HepG2 (cell line): ENCODE results near the gene TCF7L2. TPM values are rescaled to one million over a fixed set of nuclear protein-coding genes. Genes with fewer than 3 reads are reported as not detected.

Source experiments
- ERF ChIP-seq: IDR thresholded peaks from 2 replicates; pipeline ENCODE4 v1.6.1; 2018; ENCODE audit warnings: missing biosample characterization, missing genetic modification reagents
- FOSL2 ChIP-seq: sonication (generic); formaldehyde crosslinking; IDR thresholded peaks from 2 replicates; pipeline ENCODE4 v1.4.0; 2020; ENCODE audit warnings: missing genetic modification reagents
- MBD4 ChIP-seq: IDR thresholded peaks from 2 replicates; pipeline ENCODE4 v1.6.1; 2012; ENCODE audit warnings: low read length, inconsistent platforms, borderline replicate concordance
- MEIS1 ChIP-seq: sonication (generic); formaldehyde crosslinking; IDR thresholded peaks from 2 replicates; pipeline ENCODE4 v1.9.0; 2021; ENCODE audit warnings: mild to moderate bottlenecking, missing genetic modification reagents, moderate library complexity, borderline replicate concordance
- MXD4 ChIP-seq: IDR thresholded peaks from 2 replicates; pipeline ENCODE4 v1.6.1; 2016; ENCODE audit warnings: mild to moderate bottlenecking, missing biosample characterization, missing genetic modification reagents
- SALL2 ChIP-seq: sonication (generic); formaldehyde crosslinking; IDR thresholded peaks from 2 replicates; pipeline ENCODE4 v1.8.1; 2023; ENCODE audit warnings: mild to moderate bottlenecking, missing genetic modification reagents, inconsistent platforms
- THAP11 ChIP-seq: IDR thresholded peaks from 2 replicates; pipeline ENCODE4 v1.6.1; 2016; ENCODE audit warnings: missing biosample characterization, missing genetic modification reagents
- ZNF331 ChIP-seq: sonication (generic); formaldehyde crosslinking; IDR thresholded peaks from 2 replicates; pipeline ENCODE4 v1.4.0; 2020; ENCODE audit warnings: missing genetic modification reagents
- ZSCAN20 ChIP-seq: sonication (generic); formaldehyde crosslinking; IDR thresholded peaks from 2 replicates; pipeline ENCODE4 v1.4.0; 2020; ENCODE audit warnings: missing genetic modification reagents, mild to moderate bottlenecking, borderline replicate concordance
- ZSCAN31 ChIP-seq: sonication (generic); formaldehyde crosslinking; IDR thresholded peaks from 2 replicates; pipeline ENCODE4 v1.5.0; 2020; ENCODE audit warnings: low read depth, mild to moderate bottlenecking, missing genetic modification reagents
- ZZZ3 ChIP-seq: sonication (generic); formaldehyde crosslinking; IDR thresholded peaks from 2 replicates; pipeline ENCODE4 v1.4.0; 2020; ENCODE audit warnings: missing genetic modification reagents, mild to moderate bottlenecking, borderline replicate concordance
- polyA plus RNA-seq, 8 experiments: library from polyadenylated mRNA; depleted of rRNA in 3 of 8; stranded (reverse) in 7 of 8; unstranded in 1 of 8; fragments of >200 nt; fragmentation: Illumina TruSeq in 4 of 8; extraction: Trizol in 4 of 8; gene quantifications; 2 replicates each; pipeline versions ENCODE4 v1.2.1 to v1.2.3, GENCODE V29; 2011 to 2016; ENCODE audit warnings: low read depth in 4 of 8, missing spikeins in 1 of 8, mixed read lengths in 1 of 8; ENCODE audit not compliant: insufficient read depth in 1 of 8
- total RNA-seq, 5 experiments: library from RNA; depleted of rRNA; stranded (reverse); fragments of >200 nt; fragmentation: Illumina TruSeq; extraction: Trizol; gene quantifications; 2 replicates each; pipeline ENCODE4 v1.2.3, GENCODE V29; 2016; ENCODE audit warnings: low read depth in 1 of 5
- TF ChIP-seq, protein P1 (sequence below), 2 experiments: sonication (generic) in 1 of 2; formaldehyde crosslinking in 1 of 2; IDR thresholded peaks; 2 replicates each; pipeline versions ENCODE4 v1.6.1 to v1.9.0; 2014 to 2022; ENCODE audit warnings: antibody characterized with exemption in 1 of 2, borderline replicate concordance in 1 of 2, inconsistent platforms in 1 of 2, low read depth in 1 of 2, missing genetic modification reagents in 1 of 2
- TF ChIP-seq, protein P2 (sequence below): sonication (generic); formaldehyde crosslinking; IDR thresholded peaks from 2 replicates; pipeline ENCODE4 v1.4.0; 2020; ENCODE audit warnings: missing genetic modification reagents
- TF ChIP-seq, protein P3 (sequence below): sonication (generic); formaldehyde crosslinking; IDR thresholded peaks from 2 replicates; pipeline ENCODE4 v1.5.0; 2020; ENCODE audit warnings: missing genetic modification reagents
- TF ChIP-seq, protein P4 (sequence below): sonication (generic); formaldehyde crosslinking; IDR thresholded peaks from 2 replicates; pipeline ENCODE4 v1.4.0; 2020; ENCODE audit warnings: mild to moderate bottlenecking, missing genetic modification reagents

Gene TCF7L2
- total and polyA plus RNA-seq, 2 of the 13 experiments (the other 11 are each of a cell fraction or from before 2014, with no cell fraction given), result 3.9 to 13.7 TPM

DNA sequence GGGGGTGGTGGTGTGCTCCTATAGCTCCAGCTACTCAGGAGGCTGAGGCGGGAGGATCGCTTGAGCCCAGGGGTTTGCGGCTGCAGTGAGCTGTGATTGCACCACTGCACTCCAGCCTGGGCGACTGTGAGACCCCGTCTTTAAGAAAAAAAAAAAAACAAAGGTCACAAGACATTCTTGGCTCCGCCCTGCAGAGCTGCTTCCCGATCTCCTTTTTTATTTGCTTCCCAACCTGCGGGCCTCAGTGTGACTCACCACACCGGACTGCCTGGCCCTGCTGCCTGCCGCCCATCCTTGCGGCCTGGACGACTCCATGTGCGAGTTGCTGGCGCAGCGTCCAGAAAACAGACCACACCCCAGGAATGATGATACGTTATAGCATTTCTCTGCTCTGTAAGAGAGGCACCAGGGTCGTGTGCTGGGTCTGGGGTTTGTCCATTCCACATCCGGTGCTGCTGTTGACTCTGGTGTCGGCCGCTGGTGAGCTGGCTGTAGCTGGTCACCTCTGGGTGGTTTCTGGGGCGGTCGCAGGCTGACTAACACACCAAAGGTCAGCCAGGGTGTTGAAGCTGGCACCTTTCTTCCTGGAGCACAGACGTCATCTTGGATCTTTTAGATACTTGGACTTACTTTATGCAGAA lies 123.6 kb downstream of the TCF7L2 start (continued):
- TF ChIP-seq, protein P1, sequence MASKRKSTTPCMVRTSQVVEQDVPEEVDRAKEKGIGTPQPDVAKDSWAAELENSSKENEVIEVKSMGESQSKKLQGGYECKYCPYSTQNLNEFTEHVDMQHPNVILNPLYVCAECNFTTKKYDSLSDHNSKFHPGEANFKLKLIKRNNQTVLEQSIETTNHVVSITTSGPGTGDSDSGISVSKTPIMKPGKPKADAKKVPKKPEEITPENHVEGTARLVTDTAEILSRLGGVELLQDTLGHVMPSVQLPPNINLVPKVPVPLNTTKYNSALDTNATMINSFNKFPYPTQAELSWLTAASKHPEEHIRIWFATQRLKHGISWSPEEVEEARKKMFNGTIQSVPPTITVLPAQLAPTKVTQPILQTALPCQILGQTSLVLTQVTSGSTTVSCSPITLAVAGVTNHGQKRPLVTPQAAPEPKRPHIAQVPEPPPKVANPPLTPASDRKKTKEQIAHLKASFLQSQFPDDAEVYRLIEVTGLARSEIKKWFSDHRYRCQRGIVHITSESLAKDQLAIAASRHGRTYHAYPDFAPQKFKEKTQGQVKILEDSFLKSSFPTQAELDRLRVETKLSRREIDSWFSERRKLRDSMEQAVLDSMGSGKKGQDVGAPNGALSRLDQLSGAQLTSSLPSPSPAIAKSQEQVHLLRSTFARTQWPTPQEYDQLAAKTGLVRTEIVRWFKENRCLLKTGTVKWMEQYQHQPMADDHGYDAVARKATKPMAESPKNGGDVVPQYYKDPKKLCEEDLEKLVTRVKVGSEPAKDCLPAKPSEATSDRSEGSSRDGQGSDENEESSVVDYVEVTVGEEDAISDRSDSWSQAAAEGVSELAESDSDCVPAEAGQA (IDR thresholded peaks at IDR 0.05; ENCODE audit: low read depth), result peak; percentile 27; the same call in 1 of the 2 replicates
- TF ChIP-seq, protein P1 (CRISPR knock-in tag; IDR thresholded peaks at IDR 0.05; ENCODE audit: borderline replicate concordance), result no peak
- TF ChIP-seq MXD4 (CRISPR knock-in tag), result no peak
- no peak for TF ChIP-seq MEIS1 (CRISPR knock-in tag)
- 0 out of 2 replicates have a peak, but pooled peaks have one; percentile 56 for TF ChIP-seq ERF (CRISPR knock-in tag)
- TF ChIP-seq, protein P2, sequence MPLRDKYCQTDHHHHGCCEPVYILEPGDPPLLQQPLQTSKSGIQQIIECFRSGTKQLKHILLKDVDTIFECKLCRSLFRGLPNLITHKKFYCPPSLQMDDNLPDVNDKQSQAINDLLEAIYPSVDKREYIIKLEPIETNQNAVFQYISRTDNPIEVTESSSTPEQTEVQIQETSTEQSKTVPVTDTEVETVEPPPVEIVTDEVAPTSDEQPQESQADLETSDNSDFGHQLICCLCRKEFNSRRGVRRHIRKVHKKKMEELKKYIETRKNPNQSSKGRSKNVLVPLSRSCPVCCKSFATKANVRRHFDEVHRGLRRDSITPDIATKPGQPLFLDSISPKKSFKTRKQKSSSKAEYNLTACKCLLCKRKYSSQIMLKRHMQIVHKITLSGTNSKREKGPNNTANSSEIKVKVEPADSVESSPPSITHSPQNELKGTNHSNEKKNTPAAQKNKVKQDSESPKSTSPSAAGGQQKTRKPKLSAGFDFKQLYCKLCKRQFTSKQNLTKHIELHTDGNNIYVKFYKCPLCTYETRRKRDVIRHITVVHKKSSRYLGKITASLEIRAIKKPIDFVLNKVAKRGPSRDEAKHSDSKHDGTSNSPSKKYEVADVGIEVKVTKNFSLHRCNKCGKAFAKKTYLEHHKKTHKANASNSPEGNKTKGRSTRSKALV (CRISPR knock-in tag), result no peak
- peak; percentile 53 for TF ChIP-seq THAP11 (CRISPR knock-in tag)
- peak; percentile 83; the same call in 1 of the 2 replicates for TF ChIP-seq ZNF331 (CRISPR knock-in tag)
- TF ChIP-seq SALL2 (CRISPR knock-in tag), result no peak
- TF ChIP-seq ZZZ3 (CRISPR knock-in tag), result no peak; the same call in 1 of the 2 replicates
- TF ChIP-seq, protein P3, sequence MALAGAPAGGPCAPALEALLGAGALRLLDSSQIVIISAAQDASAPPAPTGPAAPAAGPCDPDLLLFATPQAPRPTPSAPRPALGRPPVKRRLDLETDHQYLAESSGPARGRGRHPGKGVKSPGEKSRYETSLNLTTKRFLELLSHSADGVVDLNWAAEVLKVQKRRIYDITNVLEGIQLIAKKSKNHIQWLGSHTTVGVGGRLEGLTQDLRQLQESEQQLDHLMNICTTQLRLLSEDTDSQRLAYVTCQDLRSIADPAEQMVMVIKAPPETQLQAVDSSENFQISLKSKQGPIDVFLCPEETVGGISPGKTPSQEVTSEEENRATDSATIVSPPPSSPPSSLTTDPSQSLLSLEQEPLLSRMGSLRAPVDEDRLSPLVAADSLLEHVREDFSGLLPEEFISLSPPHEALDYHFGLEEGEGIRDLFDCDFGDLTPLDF (CRISPR knock-in tag), result no peak
- TF ChIP-seq MBD4, result no peak
- TF ChIP-seq ZSCAN20 (CRISPR knock-in tag), result no peak
- peak; percentile 95 for TF ChIP-seq FOSL2
- TF ChIP-seq, protein P4, sequence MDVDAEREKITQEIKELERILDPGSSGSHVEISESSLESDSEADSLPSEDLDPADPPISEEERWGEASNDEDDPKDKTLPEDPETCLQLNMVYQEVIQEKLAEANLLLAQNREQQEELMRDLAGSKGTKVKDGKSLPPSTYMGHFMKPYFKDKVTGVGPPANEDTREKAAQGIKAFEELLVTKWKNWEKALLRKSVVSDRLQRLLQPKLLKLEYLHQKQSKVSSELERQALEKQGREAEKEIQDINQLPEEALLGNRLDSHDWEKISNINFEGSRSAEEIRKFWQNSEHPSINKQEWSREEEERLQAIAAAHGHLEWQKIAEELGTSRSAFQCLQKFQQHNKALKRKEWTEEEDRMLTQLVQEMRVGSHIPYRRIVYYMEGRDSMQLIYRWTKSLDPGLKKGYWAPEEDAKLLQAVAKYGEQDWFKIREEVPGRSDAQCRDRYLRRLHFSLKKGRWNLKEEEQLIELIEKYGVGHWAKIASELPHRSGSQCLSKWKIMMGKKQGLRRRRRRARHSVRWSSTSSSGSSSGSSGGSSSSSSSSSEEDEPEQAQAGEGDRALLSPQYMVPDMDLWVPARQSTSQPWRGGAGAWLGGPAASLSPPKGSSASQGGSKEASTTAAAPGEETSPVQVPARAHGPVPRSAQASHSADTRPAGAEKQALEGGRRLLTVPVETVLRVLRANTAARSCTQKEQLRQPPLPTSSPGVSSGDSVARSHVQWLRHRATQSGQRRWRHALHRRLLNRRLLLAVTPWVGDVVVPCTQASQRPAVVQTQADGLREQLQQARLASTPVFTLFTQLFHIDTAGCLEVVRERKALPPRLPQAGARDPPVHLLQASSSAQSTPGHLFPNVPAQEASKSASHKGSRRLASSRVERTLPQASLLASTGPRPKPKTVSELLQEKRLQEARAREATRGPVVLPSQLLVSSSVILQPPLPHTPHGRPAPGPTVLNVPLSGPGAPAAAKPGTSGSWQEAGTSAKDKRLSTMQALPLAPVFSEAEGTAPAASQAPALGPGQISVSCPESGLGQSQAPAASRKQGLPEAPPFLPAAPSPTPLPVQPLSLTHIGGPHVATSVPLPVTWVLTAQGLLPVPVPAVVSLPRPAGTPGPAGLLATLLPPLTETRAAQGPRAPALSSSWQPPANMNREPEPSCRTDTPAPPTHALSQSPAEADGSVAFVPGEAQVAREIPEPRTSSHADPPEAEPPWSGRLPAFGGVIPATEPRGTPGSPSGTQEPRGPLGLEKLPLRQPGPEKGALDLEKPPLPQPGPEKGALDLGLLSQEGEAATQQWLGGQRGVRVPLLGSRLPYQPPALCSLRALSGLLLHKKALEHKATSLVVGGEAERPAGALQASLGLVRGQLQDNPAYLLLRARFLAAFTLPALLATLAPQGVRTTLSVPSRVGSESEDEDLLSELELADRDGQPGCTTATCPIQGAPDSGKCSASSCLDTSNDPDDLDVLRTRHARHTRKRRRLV (CRISPR knock-in tag), result no peak
- no peak for TF ChIP-seq ZSCAN31 (CRISPR knock-in tag)
